ENCODE data around the gene PSPN. TPM values are rescaled to one million over a fixed set of nuclear protein-coding genes. Genes with fewer than 3 reads are reported as not detected.

Gene PSPN
- total RNA-seq, 2 donors from 2014 or later: 1.4 to 2.8 TPM

- TF ChIP-seq CTCF (IDR thresholded peaks at IDR 0.05): no peak
- Histone ChIP-seq H3K27ac (no peak overlapping the region), H3K4me1 (ENCODE audit: control insufficient read depth in 1 of 2, low read depth in 2 of 2) (peaks cover 11 to 26% of the 10 kb centered on the region in 2 donors), H3K36me3 (peaks cover 47% of the 10 kb centered on the region), H3K9me3 (no peaks in the 10 kb centered on the region), H3K4me3 (no peak overlapping the region), H3K27me3 (replicated peaks; ENCODE audit: insufficient read depth) (no peaks in the 10 kb centered on the region)
- ATAC-seq (ENCODE audit: insufficient number of reproducible peaks, low FRiP score, low read depth): no peak
- DNase-seq (ENCODE audit: low spot score): no peak
Observed at GRCh38 chr19:6421075-6422014, 45.6 kb upstream of the PSPN start.

- Histone ChIP-seq H3K9me3 (no peaks in the 10 kb centered on the region), H3K27ac (no peak overlapping the region), H3K36me3 (peaks cover 70% of the 10 kb centered on the region), H3K27me3 (replicated peaks; ENCODE audit: insufficient read depth) (no peaks in the 10 kb centered on the region), H3K4me3 (no peak overlapping the region), H3K4me1 (ENCODE audit: control insufficient read depth in 1 of 2, low read depth in 2 of 2) (peaks cover 11 to 22% of the 10 kb centered on the region in 2 donors)
- TF ChIP-seq CTCF (IDR thresholded peaks at IDR 0.05): no peak
- DNase-seq (ENCODE audit: low spot score) (no peak), ATAC-seq (ENCODE audit: insufficient number of reproducible peaks, low FRiP score, low read depth) (no peak)
Observed at GRCh38 chr19:6418562-6418932, 42.8 kb upstream of the PSPN start.

- TF ChIP-seq CTCF (IDR thresholded peaks at IDR 0.05): no peak
- H3K4me1 ChIP-seq (ENCODE audit: control insufficient read depth in 1 of 2, low read depth in 2 of 2): peaks cover 5 to 16% of the 10 kb centered on the region in 2 donors
- no peak overlapping the region for H3K27ac ChIP-seq
- no peaks in the 10 kb centered on the region for H3K9me3 ChIP-seq
- no peak for ATAC-seq (ENCODE audit: insufficient number of reproducible peaks, low FRiP score, low read depth)
- H3K27me3 ChIP-seq (replicated peaks; ENCODE audit: insufficient read depth): no peaks in the 10 kb centered on the region
- peaks cover 70% of the 10 kb centered on the region for H3K36me3 ChIP-seq
- no peak overlapping the region for H3K4me3 ChIP-seq
- no peak for DNase-seq (ENCODE audit: low spot score)
Observed at GRCh38 chr19:6417713-6418561, 42.2 kb upstream of the PSPN start.

- Histone ChIP-seq H3K27me3 (replicated peaks; ENCODE audit: insufficient read depth) (no peaks in the 10 kb centered on the region), H3K36me3 (peaks cover 70% of the 10 kb centered on the region), H3K4me3 (no peak overlapping the region), H3K27ac (no peak overlapping the region), H3K4me1 (ENCODE audit: control insufficient read depth in 1 of 2, low read depth in 2 of 2) (peaks cover 0 to 5% of the 10 kb centered on the region in 2 donors), H3K9me3 (no peaks in the 10 kb centered on the region)
- no peak for TF ChIP-seq CTCF (IDR thresholded peaks at IDR 0.05)
- DNase-seq (ENCODE audit: low spot score): no peak
- no peak for ATAC-seq (ENCODE audit: insufficient number of reproducible peaks, low FRiP score, low read depth)
Observed at GRCh38 chr19:6416658-6417405, 41.1 kb upstream of the PSPN start.

Measured in thoracic aorta (tissue), 2 donors.